SK-N-SH treated with all-trans-retinoic acid at 6 μM for 48 hours (cell line): ENCODE measurements around the gene SLC35E3.

Experiments
- ATAC-seq: fragments of 200-7000 bp; cut with Tn5 transposase; 3 replicates; pipeline ENCODE4 v1.9.1; 2020; ENCODE audit warnings: mild to moderate bottlenecking, moderate library complexity
- CSDC2 ChIP-seq: fragments of 250-450 bp; sonication (Bioruptor Pico); IDR thresholded peaks from 2 replicates; pipeline ENCODE4 v1.5.0; 2020; ENCODE audit warnings: mild to moderate bottlenecking, moderate library complexity
- CSRNP3 ChIP-seq: fragments of 250-450 bp; sonication (Bioruptor Pico); IDR thresholded peaks from 2 replicates; pipeline ENCODE4 v1.5.1; 2021; ENCODE audit warnings: mild to moderate bottlenecking, moderate library complexity
- ESRRG ChIP-seq: fragments of 250-450 bp; sonication (Bioruptor Pico); IDR thresholded peaks from 2 replicates; pipeline ENCODE4 v1.6.1; 2021; ENCODE audit warnings: mild to moderate bottlenecking
- GLIS3 ChIP-seq: fragments of 250-450 bp; sonication (Bioruptor Pico); IDR thresholded peaks from 2 replicates; pipeline ENCODE4 v1.5.0; 2020; ENCODE audit warnings: mild to moderate bottlenecking, moderate library complexity
- ISL1 ChIP-seq: fragments of 250-450 bp; sonication (Bioruptor Pico); IDR thresholded peaks from 2 replicates; pipeline ENCODE4 v2.1.2; 2022; ENCODE audit warnings: mild to moderate bottlenecking, moderate library complexity
- OSR1 ChIP-seq: fragments of 250-450 bp; sonication (Bioruptor Pico); IDR thresholded peaks from 2 replicates; pipeline ENCODE4 v1.8.0; 2022; ENCODE audit warnings: moderate library complexity, mild to moderate bottlenecking, inconsistent platforms
- SNAI2 ChIP-seq: fragments of 250-450 bp; sonication (Bioruptor Pico); IDR thresholded peaks from 2 replicates; pipeline ENCODE4 v1.5.0; 2020; ENCODE audit warnings: mild to moderate bottlenecking, moderate library complexity
- TCF4 ChIP-seq: fragments of 250-450 bp; sonication (Bioruptor Pico); IDR thresholded peaks from 2 replicates; pipeline ENCODE4 v1.8.0; 2021; ENCODE audit warnings: mild to moderate bottlenecking, moderate library complexity, borderline replicate concordance
- TOX ChIP-seq: fragments of 250-450 bp; sonication (Bioruptor Pico); IDR thresholded peaks from 2 replicates; pipeline ENCODE4 v1.8.0; 2021; ENCODE audit warnings: mild to moderate bottlenecking, moderate library complexity, borderline replicate concordance
- ZC3H10 ChIP-seq: fragments of 250-450 bp; sonication (Bioruptor Pico); IDR thresholded peaks from 2 replicates; pipeline ENCODE4 v1.5.1; 2021; ENCODE audit warnings: mild to moderate bottlenecking, moderate library complexity
- ZFP3 ChIP-seq: fragments of 250-450 bp; sonication (Bioruptor Pico); IDR thresholded peaks from 2 replicates; pipeline ENCODE4 v1.5.0; 2020; ENCODE audit warnings: mild to moderate bottlenecking, moderate library complexity
- ZFP30 ChIP-seq: fragments of 450-650 bp; formaldehyde crosslinking; IDR thresholded peaks from 2 replicates; pipeline ENCODE4 v1.5.0; 2022; ENCODE audit warnings: mild to moderate bottlenecking, moderate library complexity
- ZNF565 ChIP-seq: fragments of 450-650 bp; formaldehyde crosslinking; conservative IDR thresholded peaks from 2 replicates; pipeline ENCODE4 v1.5.0; 2020; ENCODE audit warnings: low read depth, mild to moderate bottlenecking, moderate library complexity
- ZNF8 ChIP-seq: fragments of 450-650 bp; formaldehyde crosslinking; IDR thresholded peaks from 2 replicates; pipeline ENCODE4 v1.5.0; 2020; ENCODE audit warnings: mild to moderate bottlenecking, moderate library complexity
- TF ChIP-seq, protein P1 (sequence below): fragments of 250-450 bp; sonication (Bioruptor Pico); IDR thresholded peaks from 2 replicates; pipeline ENCODE4 v1.8.0; 2020; ENCODE audit warnings: mild to moderate bottlenecking, moderate library complexity, borderline replicate concordance
- TF ChIP-seq, protein P2 (sequence below): fragments of 250-450 bp; sonication (Bioruptor Pico); IDR thresholded peaks from 2 replicates; pipeline ENCODE4 v1.8.0; 2021; ENCODE audit warnings: low read depth, mild to moderate bottlenecking, moderate library complexity, borderline replicate concordance
- TF ChIP-seq, protein P3 (sequence below): fragments of 250-450 bp; sonication (Bioruptor Pico); IDR thresholded peaks from 2 replicates; pipeline ENCODE4 v1.5.0; 2020; ENCODE audit warnings: mild to moderate bottlenecking, moderate library complexity
- TF ChIP-seq, protein P4 (sequence below): fragments of 250-450 bp; sonication (Bioruptor Pico); IDR thresholded peaks from 2 replicates; pipeline ENCODE4 v1.5.1; 2020; ENCODE audit warnings: low read depth, mild to moderate bottlenecking, moderate library complexity

SLC35E3 gene

DNA sequence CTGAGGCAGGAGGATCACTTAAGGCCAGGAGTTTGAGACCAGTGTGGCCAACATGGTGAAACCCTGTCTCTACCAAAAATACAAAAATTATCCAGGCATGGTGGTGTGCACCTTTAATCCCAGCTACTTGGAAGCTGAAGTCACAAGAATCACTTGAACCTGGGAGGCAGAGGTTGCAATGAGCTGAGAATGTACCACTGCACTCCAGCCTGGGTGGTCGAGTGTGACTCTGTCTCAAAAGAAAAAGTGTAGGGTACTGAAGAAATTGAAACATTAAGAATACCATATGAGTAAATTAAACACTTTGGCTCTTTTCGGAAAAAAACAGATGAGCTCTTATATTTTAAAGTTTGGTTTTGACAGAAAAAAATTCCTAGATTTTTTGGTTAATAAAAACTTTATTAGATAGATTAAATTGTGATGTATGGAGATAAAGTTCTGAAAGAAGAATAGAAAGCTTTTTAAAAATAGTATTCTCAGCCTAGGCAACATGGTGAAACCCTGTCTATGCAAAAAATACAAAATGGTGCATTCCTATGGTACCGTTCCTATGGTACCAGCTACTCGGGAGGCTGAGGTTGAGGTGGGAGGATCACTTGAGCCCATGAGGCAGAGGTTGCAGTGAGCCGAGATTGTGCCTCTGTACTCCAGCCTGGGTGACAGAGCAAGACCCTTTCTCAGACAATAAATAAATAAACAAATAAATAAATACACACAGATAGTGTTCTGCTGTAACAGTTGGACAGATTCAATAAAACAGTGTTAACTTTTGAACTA, 82.1 kb downstream of the SLC35E3 start:
- TF ChIP-seq, protein P1, sequence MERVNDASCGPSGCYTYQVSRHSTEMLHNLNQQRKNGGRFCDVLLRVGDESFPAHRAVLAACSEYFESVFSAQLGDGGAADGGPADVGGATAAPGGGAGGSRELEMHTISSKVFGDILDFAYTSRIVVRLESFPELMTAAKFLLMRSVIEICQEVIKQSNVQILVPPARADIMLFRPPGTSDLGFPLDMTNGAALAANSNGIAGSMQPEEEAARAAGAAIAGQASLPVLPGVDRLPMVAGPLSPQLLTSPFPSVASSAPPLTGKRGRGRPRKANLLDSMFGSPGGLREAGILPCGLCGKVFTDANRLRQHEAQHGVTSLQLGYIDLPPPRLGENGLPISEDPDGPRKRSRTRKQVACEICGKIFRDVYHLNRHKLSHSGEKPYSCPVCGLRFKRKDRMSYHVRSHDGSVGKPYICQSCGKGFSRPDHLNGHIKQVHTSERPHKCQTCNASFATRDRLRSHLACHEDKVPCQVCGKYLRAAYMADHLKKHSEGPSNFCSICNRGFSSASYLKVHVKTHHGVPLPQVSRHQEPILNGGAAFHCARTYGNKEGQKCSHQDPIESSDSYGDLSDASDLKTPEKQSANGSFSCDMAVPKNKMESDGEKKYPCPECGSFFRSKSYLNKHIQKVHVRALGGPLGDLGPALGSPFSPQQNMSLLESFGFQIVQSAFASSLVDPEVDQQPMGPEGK (CRISPR knock-in tag), result no peak
- TF ChIP-seq ISL1 (CRISPR knock-in tag) (no peak), CSRNP3 (CRISPR knock-in tag) (no peak), SNAI2 (CRISPR knock-in tag) (no peak)
- TF ChIP-seq, protein P2, sequence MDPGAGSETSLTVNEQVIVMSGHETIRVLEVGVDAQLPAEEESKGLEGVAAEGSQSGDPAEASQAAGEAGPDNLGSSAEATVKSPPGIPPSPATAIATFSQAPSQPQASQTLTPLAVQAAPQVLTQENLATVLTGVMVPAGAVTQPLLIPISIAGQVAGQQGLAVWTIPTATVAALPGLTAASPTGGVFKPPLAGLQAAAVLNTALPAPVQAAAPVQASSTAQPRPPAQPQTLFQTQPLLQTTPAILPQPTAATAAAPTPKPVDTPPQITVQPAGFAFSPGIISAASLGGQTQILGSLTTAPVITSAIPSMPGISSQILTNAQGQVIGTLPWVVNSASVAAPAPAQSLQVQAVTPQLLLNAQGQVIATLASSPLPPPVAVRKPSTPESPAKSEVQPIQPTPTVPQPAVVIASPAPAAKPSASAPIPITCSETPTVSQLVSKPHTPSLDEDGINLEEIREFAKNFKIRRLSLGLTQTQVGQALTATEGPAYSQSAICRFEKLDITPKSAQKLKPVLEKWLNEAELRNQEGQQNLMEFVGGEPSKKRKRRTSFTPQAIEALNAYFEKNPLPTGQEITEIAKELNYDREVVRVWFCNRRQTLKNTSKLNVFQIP, result no peak
- ATAC-seq, result no peak

- ATAC-seq, result no peak
- TF ChIP-seq CSDC2 (CRISPR knock-in tag) (no peak), TCF4 (CRISPR knock-in tag) (no peak), ZNF8 (CRISPR knock-in tag) (no peak), OSR1 (CRISPR knock-in tag) (no peak), ISL1 (CRISPR knock-in tag) (no peak), ZFP3 (no peak), SNAI2 (CRISPR knock-in tag) (no peak), GLIS3 (CRISPR knock-in tag) (no peak), ZFP30 (CRISPR knock-in tag) (no peak), ZNF565 (CRISPR knock-in tag) (no peak), CSRNP3 (CRISPR knock-in tag) (no peak), ESRRG (CRISPR knock-in tag) (no peak), ZC3H10 (CRISPR knock-in tag) (no peak), TOX (CRISPR knock-in tag) (no peak)
- TF ChIP-seq, protein P2, result no peak
- TF ChIP-seq, protein P3, sequence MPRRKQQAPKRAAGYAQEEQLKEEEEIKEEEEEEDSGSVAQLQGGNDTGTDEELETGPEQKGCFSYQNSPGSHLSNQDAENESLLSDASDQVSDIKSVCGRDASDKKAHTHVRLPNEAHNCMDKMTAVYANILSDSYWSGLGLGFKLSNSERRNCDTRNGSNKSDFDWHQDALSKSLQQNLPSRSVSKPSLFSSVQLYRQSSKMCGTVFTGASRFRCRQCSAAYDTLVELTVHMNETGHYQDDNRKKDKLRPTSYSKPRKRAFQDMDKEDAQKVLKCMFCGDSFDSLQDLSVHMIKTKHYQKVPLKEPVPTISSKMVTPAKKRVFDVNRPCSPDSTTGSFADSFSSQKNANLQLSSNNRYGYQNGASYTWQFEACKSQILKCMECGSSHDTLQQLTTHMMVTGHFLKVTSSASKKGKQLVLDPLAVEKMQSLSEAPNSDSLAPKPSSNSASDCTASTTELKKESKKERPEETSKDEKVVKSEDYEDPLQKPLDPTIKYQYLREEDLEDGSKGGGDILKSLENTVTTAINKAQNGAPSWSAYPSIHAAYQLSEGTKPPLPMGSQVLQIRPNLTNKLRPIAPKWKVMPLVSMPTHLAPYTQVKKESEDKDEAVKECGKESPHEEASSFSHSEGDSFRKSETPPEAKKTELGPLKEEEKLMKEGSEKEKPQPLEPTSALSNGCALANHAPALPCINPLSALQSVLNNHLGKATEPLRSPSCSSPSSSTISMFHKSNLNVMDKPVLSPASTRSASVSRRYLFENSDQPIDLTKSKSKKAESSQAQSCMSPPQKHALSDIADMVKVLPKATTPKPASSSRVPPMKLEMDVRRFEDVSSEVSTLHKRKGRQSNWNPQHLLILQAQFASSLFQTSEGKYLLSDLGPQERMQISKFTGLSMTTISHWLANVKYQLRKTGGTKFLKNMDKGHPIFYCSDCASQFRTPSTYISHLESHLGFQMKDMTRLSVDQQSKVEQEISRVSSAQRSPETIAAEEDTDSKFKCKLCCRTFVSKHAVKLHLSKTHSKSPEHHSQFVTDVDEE (CRISPR knock-in tag), result no peak
- TF ChIP-seq, protein P1 (CRISPR knock-in tag), result no peak
- TF ChIP-seq, protein P4, sequence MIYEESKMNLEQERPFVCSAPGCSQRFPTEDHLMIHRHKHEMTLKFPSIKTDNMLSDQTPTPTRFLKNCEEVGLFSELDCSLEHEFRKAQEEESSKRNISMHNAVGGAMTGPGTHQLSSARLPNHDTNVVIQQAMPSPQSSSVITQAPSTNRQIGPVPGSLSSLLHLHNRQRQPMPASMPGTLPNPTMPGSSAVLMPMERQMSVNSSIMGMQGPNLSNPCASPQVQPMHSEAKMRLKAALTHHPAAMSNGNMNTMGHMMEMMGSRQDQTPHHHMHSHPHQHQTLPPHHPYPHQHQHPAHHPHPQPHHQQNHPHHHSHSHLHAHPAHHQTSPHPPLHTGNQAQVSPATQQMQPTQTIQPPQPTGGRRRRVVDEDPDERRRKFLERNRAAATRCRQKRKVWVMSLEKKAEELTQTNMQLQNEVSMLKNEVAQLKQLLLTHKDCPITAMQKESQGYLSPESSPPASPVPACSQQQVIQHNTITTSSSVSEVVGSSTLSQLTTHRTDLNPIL (CRISPR knock-in tag), result no peak
Observed at GRCh38 chr12:68828672-68829068, 82.7 kb downstream of the SLC35E3 start.
